Fibroblast of skin of scalp (primary cell): ENCODE results near the gene DPYSL5.
"Not testable (repeated sequence)": the region's sequence is repeated elsewhere in the genome, so short reads cannot be mapped to it uniquely, and the experiment has no call there.

Experiments
- DNase-seq: peaks from one replicate; pipeline ENCODE4 v3.0.0-alpha.2; 2013

DPYSL5 gene

GRCh38 chr2:26875065-26875634 lies 27.2 kb downstream of the DPYSL5 start:
- no peak for DNase-seq

- DNase-seq, result no peak
These were observed 27.9 kb downstream of the DPYSL5 start for GRCh38 chr2:26875808-26876207.

- DNase-seq, result no peak
These were observed 28.3 kb downstream of the DPYSL5 start for GRCh38 chr2:26876260-26876659.

GRCh38 chr2:26877276-26877675 lies 29.3 kb downstream of the DPYSL5 start:
- no peak for DNase-seq

GRCh38 chr2:26880161-26880560 lies 32.2 kb downstream of the DPYSL5 start:
- DNase-seq, result no peak

- no peak for DNase-seq
These were observed 33.0 kb downstream of the DPYSL5 start for GRCh38 chr2:26880910-26881435.

- not testable (repeated sequence) for DNase-seq
These were observed 34.3 kb downstream of the DPYSL5 start for GRCh38 chr2:26882220-26882619.

GRCh38 chr2:26883956-26884355 lies 36.0 kb downstream of the DPYSL5 start:
- DNase-seq, result no peak

- no peak for DNase-seq
These were observed 36.6 kb downstream of the DPYSL5 start for GRCh38 chr2:26884486-26884885.

- no peak for DNase-seq
These were observed 37.9 kb downstream of the DPYSL5 start for GRCh38 chr2:26885651-26886329.

- DNase-seq, result no peak
These were observed 38.8 kb downstream of the DPYSL5 start for GRCh38 chr2:26886736-26887135.

GRCh38 chr2:26887151-26887550 lies 39.2 kb downstream of the DPYSL5 start:
- no peak for DNase-seq

- DNase-seq, result no peak
These were observed 41.9 kb downstream of the DPYSL5 start for GRCh38 chr2:26889796-26890195.

- no peak for DNase-seq
These were observed 42.5 kb downstream of the DPYSL5 start for GRCh38 chr2:26890341-26891000.

GRCh38 chr2:26892133-26892532 lies 44.2 kb downstream of the DPYSL5 start:
- DNase-seq, result no peak

GRCh38 chr2:26892922-26893524 lies 45.1 kb downstream of the DPYSL5 start:
- DNase-seq, result no peak

- DNase-seq, result no peak
These were observed 46.2 kb downstream of the DPYSL5 start for GRCh38 chr2:26894136-26894535.

GRCh38 chr2:26897807-26898479 lies 50.0 kb downstream of the DPYSL5 start:
- no peak for DNase-seq

- no peak for DNase-seq
These were observed 50.6 kb downstream of the DPYSL5 start for GRCh38 chr2:26898480-26899078.

- DNase-seq, result no peak
These were observed 51.7 kb downstream of the DPYSL5 start for GRCh38 chr2:26899500-26900164.

GRCh38 chr2:26900831-26901321 lies 52.9 kb downstream of the DPYSL5 start:
- DNase-seq, result no peak
